Adrenal gland (tissue), 5 donors: ENCODE data around the gene COL23A1.

Experiments used
- CTCF ChIP-seq, 6 experiments: fragments of 450-650 bp in 4 of 6; fragments of 200-600 bp in 2 of 6; sonication (generic) in 1 of 6; IDR thresholded peaks; 1 replicate in 5 of 6; 2 replicates in 1 of 6; pipeline versions ENCODE4 v1.5.1 to v1.8.0; 2016 to 2021; ENCODE audit warnings: antibody characterized with exemption in 6 of 6, mild to moderate bottlenecking in 2 of 6, moderate library complexity in 1 of 6
- POLR2A ChIP-seq, 2 donors: fragments of 450-650 bp; IDR thresholded peaks; one replicate each; pipeline ENCODE4 v1.6.1; 2017; ENCODE audit warnings: antibody characterized with exemption in 2 of 2, mild to moderate bottlenecking in 2 of 2, moderate library complexity in 1 of 2
- donor health status: DM: no; HTN: no; CAD: no.

GRCh38 chr5:178425621-178426068 is 164.5 kb downstream of the COL23A1 start:
- TF ChIP-seq CTCF (IDR thresholded peaks at IDR 0.05) = no peak
- no peak for TF ChIP-seq POLR2A (IDR thresholded peaks at IDR 0.05)
